Loucy (cell line): ENCODE results near the gene BRD2.
A peak's percentile ranks its signal among the peaks of the same experiment; 100 is the strongest.

Experiments
- EZH2phosphoT487 ChIP-seq: fragments of 200-600 bp; IDR thresholded peaks from 2 replicates; pipeline ENCODE4 v1.6.1; 2018; ENCODE audit warnings: antibody characterized with exemption, mild to moderate bottlenecking, moderate library complexity, borderline replicate concordance
- TF ChIP-seq, protein P1 (sequence below): fragments of 200-600 bp; sonication (generic); conservative IDR thresholded peaks from 2 replicates; pipeline ENCODE4 v1.5.1; 2014; ENCODE audit warnings: mild to moderate bottlenecking, antibody characterized with exemption, low read length

GRCh38 chr6:32954986-32955802, 13.2 kb upstream of the BRD2 start:
- TF ChIP-seq, protein P1, sequence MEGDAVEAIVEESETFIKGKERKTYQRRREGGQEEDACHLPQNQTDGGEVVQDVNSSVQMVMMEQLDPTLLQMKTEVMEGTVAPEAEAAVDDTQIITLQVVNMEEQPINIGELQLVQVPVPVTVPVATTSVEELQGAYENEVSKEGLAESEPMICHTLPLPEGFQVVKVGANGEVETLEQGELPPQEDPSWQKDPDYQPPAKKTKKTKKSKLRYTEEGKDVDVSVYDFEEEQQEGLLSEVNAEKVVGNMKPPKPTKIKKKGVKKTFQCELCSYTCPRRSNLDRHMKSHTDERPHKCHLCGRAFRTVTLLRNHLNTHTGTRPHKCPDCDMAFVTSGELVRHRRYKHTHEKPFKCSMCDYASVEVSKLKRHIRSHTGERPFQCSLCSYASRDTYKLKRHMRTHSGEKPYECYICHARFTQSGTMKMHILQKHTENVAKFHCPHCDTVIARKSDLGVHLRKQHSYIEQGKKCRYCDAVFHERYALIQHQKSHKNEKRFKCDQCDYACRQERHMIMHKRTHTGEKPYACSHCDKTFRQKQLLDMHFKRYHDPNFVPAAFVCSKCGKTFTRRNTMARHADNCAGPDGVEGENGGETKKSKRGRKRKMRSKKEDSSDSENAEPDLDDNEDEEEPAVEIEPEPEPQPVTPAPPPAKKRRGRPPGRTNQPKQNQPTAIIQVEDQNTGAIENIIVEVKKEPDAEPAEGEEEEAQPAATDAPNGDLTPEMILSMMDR = peak; percentile 80
- no peak for TF ChIP-seq EZH2phosphoT487
